Measurements from ENCODE around the gene MYH14. TPM values are rescaled to one million over a fixed set of nuclear protein-coding genes. Genes with fewer than 3 reads are reported as not detected.
A peak's percentile ranks its signal among the peaks of the same experiment; 100 is the strongest.

MYH14 gene
- total RNA-seq, 1 donor from 2014 or later, result 146 TPM

DNA sequence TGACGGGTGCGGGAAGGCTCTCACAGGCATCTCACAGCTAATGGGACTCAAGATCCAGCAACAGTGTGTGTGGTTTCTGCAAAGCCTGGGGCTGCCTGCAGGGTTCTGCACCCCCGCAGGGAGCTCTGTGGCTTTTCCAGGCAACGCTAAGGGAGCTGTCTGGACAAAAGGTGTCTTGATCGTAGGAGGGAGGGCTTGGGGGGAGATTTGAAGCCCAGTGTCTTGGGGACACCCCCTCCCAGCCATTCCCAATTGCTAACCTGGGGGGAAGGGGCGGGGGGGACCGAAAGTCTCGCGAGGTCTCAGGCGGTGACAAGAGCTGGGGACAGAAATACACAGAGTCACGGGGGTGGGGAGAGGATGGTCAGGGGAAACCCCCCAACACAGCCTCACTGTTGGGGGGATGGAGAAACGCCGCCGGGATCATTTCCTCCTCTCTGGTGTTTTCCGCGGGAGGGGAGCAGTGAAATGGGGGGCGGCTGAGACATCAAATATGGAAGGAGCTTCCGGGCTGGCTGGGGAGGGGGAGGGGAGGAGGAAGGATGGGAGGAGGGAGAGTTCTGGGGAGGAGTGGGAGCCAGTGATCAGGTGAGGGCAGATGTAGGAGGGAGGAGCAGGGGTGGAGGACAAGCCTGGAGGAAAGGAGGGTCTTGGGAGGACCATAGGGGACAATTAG lies 112.5 kb downstream of the MYH14 start:
- no peak for DNase-seq
- Histone ChIP-seq H3K4me1 (no peaks in the 10 kb centered on the region), H3K9me3 (no peaks in the 10 kb centered on the region), H3K36me3 (no peaks in the 10 kb centered on the region), H3K27ac (no peak overlapping the region), H3K4me3 (no peak overlapping the region), H3K27me3 (peaks cover 44% of the 10 kb centered on the region)
- ATAC-seq, result no peak
- intact Hi-C loops (cut with DNase I), result no loop called here
- TF ChIP-seq, protein P1, sequence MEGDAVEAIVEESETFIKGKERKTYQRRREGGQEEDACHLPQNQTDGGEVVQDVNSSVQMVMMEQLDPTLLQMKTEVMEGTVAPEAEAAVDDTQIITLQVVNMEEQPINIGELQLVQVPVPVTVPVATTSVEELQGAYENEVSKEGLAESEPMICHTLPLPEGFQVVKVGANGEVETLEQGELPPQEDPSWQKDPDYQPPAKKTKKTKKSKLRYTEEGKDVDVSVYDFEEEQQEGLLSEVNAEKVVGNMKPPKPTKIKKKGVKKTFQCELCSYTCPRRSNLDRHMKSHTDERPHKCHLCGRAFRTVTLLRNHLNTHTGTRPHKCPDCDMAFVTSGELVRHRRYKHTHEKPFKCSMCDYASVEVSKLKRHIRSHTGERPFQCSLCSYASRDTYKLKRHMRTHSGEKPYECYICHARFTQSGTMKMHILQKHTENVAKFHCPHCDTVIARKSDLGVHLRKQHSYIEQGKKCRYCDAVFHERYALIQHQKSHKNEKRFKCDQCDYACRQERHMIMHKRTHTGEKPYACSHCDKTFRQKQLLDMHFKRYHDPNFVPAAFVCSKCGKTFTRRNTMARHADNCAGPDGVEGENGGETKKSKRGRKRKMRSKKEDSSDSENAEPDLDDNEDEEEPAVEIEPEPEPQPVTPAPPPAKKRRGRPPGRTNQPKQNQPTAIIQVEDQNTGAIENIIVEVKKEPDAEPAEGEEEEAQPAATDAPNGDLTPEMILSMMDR (IDR thresholded peaks at IDR 0.05), result no peak

DNA sequence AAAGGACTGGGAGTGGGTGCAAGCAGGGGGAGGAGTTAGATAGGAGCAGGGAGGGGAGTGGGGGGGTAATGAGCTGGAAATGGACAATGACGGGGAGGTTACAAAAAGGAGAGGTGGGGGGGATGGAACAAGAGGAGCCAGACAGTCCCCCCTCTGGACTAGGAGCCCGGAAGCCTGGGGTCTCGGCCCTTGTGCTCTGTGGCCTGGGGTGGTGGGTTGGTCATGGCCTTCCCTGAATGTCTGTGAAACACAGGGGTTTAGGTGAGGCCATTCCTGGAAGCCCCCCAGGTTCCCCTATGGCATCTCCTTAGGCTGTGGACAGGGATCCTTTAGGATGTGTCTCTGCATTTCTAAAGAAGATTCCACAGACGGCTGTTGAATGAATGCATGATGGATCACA lies 113.7 kb downstream of the MYH14 start:
- Histone ChIP-seq H3K27ac (no peak overlapping the region), H3K27me3 (peaks cover 32% of the 10 kb centered on the region), H3K9me3 (no peaks in the 10 kb centered on the region), H3K4me3 (no peak overlapping the region), H3K36me3 (no peaks in the 10 kb centered on the region), H3K4me1 (no peaks in the 10 kb centered on the region)
- ATAC-seq (no peak), DNase-seq (peak; percentile 26)
- intact Hi-C loops (cut with DNase I), result no loop called here
- TF ChIP-seq, protein P1 (IDR thresholded peaks at IDR 0.05), result no peak

DNA sequence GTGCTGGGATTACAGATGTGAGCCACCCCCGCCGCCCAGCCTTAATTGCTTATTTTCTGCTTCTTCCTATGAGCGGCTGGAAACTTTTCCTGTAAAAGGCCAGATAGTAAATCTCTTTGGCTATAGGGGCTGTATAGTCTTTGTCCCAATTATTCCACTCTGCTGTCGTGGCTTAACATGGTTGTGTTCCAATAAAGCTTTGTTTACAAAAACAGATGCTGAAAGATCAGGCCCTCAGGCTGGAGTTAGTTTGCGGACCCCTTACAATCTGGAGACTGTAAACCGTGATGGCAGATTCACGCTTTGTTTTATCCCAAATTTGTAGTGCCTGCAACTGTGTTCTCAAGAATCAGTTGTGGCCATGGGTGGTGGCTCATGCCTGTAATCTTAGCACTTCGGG lies 115.0 kb downstream of the MYH14 start:
- H3K27ac ChIP-seq, result no peak overlapping the region
- H3K36me3 ChIP-seq, result no peaks in the 10 kb centered on the region
- no peak for ATAC-seq
- TF ChIP-seq, protein P1 (IDR thresholded peaks at IDR 0.05), result no peak
- peaks cover 19% of the 10 kb centered on the region for H3K27me3 ChIP-seq
- no peak overlapping the region for H3K4me3 ChIP-seq
- H3K9me3 ChIP-seq, result no peaks in the 10 kb centered on the region
- H3K4me1 ChIP-seq, result no peaks in the 10 kb centered on the region
- intact Hi-C loops (cut with DNase I), result no loop called here
- peak; percentile 12 for DNase-seq

DNA sequence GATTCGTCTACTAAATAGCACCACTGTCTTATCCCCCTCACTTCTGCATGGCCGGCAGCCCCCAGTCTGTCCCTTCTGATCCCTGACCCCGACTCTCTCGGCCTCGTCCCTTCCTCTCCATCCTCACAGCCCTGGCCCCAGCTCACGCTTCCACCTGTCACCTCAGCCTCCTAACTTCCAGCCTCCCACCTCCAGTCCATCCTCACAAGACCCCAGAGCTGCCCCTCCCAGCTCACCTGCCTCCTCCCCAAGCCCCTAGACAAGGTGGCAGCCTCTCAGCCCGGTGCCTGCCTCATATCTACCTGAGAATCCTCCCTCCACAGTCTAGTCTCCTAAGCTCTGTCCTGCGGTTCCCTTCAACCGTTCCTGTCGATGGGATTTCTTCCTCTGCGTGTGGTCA lies 115.7 kb downstream of the MYH14 start:
- DNase-seq (no peak), ATAC-seq (no peak)
- no peak overlapping the region for H3K4me3 ChIP-seq
- no peaks in the 10 kb centered on the region for H3K4me1 ChIP-seq
- H3K36me3 ChIP-seq, result no peaks in the 10 kb centered on the region
- TF ChIP-seq, protein P1 (IDR thresholded peaks at IDR 0.05), result no peak
- H3K27ac ChIP-seq, result no peak overlapping the region
- H3K27me3 ChIP-seq, result peaks cover 12% of the 10 kb centered on the region
- intact Hi-C loops (cut with DNase I), result no loop called here
- no peaks in the 10 kb centered on the region for H3K9me3 ChIP-seq

DNA sequence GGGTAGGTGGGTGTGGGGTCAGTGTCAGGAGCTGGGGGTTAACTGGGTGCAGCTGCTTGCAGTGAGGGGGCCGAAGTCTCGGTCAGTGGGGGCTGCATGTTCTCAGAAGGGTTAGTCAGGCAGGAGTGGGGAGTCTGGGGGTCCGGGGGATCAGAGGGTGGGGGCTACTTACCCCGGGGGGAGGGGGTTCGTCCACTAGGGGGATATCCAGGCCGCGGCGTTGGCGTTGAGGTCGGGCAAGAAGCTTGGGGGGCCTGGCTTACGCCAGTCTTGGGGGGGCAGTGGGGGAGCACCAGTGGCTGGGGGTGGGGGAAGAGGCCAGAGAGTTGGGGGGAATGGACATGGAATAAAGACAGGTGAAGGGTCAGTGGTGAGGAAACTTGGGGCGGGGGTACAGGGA lies 116.6 kb downstream of the MYH14 start:
- Histone ChIP-seq H3K27ac (no peak overlapping the region), H3K36me3 (no peaks in the 10 kb centered on the region), H3K9me3 (no peaks in the 10 kb centered on the region), H3K4me3 (no peak overlapping the region), H3K27me3 (peaks cover 3% of the 10 kb centered on the region), H3K4me1 (no peaks in the 10 kb centered on the region)
- intact Hi-C loops (cut with DNase I), result no loop called here
- TF ChIP-seq, protein P1 (IDR thresholded peaks at IDR 0.05), result no peak
- no peak for DNase-seq
- ATAC-seq, result no peak

DNA sequence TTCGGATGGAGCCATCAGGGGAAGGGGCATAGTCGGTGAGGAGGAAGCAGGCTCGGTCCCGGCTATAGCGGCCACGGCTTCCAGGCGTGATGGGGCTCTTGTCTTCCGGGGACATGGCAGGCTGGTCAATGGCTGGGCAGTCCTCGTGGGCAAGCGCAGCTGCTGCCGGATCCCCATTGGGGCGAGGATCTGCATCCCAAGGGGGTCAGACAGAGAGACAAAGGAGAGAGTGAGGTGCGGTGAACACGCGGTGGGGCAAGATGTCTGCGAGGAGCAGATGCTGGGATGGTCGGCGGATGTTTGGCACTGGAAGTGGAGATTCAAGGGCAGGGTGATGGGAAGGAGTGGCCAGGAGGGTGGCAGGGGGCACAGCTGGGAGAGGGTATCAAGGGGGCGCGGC lies 117.2 kb downstream of the MYH14 start:
- H3K4me3 ChIP-seq, result no peak overlapping the region
- no peaks in the 10 kb centered on the region for H3K27me3 ChIP-seq
- DNase-seq (no peak), ATAC-seq (no peak)
- TF ChIP-seq, protein P1 (IDR thresholded peaks at IDR 0.05), result no peak
- H3K36me3 ChIP-seq, result no peaks in the 10 kb centered on the region
- no peaks in the 10 kb centered on the region for H3K9me3 ChIP-seq
- H3K27ac ChIP-seq, result no peak overlapping the region
- intact Hi-C loops (cut with DNase I), result no loop called here
- peaks cover under 1% of the 10 kb centered on the region for H3K4me1 ChIP-seq

Measured in upper lobe of right lung (tissue), 1 donor.